T-helper 22 cell (primary cell): ENCODE data around the gene C2orf92.
"Not testable (repeated sequence)": the region's sequence is repeated elsewhere in the genome, so short reads cannot be mapped to it uniquely, and the experiment has no call there.

Experiments used
- DNase-seq: peaks from one replicate; pipeline ENCODE4 v3.0.0-alpha.2; 2020; ENCODE audit warnings: low read depth

C2orf92 gene

DNA sequence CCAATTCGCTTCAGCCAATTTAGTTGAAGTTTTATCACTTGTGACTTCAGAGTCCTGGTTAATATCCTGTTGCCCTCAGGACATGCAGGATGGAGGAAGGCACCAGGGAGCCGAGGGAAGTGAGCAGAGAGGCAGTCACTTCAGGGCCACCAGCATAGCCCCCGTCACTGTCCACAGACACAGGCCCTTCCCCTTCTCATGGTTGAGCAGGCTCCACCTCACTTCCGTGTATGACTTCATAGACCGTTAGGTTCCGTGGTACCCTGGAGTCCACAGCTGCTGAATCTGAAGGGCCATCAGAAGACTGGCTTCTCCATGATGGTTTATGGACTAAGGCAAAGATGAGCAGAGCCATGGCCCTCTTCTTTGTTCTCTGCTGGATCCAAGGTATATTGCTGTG is at the start of gene C2orf92:
Gene C2orf92 (plus strand): TSS at position 266 of the 400 bp plus-strand sequence. CDS start 76 bp downstream, at position 342.
- no peak for DNase-seq

DNA sequence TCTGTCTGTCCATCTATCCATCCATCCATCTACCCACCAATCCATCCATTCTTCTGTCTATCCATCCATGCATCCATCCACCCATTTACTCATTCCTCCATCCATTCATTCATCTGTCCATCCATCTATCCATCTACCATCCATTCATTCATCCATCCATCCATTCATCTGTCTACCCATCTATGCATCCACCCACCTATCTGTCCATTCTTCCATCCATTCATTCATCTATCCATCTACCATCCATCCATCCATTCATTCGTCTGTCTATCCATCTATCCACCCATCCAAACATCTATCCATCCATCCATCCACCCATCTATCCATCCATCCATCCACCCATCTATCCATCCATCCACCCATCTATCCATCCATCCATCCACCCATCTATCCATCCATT is 49.0 kb upstream of the C2orf92 start:
- not testable (repeated sequence) for DNase-seq

DNA sequence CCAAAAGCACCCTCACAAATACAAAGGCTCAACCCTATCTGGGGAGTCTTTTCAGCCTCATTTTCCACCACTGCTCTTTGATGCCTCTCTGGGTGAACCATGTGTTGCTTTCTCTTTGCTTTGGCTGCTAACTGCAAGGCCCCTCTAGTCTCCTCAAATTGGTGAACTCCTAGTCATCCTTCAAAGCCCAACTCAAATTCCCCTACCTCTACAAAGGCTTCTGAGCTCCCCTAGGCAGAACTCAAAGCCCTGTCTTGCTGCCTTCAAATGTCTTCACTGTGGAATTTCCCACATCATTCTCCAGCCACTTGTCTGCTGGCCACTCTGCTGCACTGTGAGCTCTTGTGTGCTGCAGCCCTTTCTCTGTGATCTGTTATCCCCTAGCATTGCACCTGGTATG is 46.5 kb upstream of the C2orf92 start:
- not testable (repeated sequence) for DNase-seq

DNA sequence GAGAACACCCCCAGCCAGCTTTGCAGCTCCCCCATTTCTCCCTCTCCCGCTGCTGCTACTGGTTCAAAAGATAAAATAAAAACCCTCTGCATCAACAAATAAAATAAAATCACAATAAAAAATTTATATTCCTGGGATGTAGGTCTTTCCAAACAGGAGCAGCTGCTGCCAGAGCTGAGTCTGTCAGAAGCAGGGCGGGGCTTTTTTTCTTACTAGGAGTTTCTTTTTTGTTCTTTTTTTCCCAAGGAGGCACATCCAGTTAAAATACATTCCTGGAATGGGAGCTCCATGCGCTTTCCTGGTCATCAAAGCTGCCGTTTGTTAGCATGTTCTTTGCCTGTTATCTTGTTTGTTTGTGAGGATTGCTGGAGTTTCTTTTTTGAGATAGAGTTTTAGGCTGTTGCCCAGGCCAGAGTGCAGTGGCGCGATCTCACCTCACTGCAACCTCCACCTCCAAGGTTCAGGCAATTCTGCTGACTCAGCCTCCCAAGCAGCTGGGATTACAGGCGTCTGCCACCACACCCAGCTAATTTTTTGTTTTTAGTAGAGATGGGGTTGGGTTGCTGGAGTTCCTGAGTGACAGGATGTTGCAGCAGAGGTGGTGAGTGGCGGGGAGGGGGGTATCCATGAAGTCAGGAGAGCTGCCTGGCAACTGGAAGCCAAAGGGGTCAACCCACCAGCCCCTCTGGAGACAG is 44.0 kb upstream of the C2orf92 start:
- not testable (repeated sequence) for DNase-seq

DNA sequence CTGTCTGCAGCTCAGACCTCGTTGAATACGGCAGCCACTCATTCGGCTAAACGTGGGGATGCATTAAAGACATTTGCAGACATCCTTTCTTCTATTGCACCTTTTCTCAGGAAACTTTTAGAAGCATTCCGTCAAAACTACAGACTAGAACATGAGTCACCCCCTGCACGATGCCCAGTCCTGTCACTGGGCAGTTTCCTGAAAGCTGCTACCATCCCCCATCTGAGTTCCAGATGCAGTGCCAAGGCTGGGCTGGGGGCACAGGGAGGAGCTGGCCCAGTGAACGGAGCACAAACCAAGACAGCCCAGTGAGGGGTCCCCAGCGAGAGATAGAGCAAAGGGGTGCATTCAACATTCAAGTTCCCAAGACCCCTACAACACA is 43.5 kb upstream of the C2orf92 start:
- not testable (repeated sequence) for DNase-seq

DNA sequence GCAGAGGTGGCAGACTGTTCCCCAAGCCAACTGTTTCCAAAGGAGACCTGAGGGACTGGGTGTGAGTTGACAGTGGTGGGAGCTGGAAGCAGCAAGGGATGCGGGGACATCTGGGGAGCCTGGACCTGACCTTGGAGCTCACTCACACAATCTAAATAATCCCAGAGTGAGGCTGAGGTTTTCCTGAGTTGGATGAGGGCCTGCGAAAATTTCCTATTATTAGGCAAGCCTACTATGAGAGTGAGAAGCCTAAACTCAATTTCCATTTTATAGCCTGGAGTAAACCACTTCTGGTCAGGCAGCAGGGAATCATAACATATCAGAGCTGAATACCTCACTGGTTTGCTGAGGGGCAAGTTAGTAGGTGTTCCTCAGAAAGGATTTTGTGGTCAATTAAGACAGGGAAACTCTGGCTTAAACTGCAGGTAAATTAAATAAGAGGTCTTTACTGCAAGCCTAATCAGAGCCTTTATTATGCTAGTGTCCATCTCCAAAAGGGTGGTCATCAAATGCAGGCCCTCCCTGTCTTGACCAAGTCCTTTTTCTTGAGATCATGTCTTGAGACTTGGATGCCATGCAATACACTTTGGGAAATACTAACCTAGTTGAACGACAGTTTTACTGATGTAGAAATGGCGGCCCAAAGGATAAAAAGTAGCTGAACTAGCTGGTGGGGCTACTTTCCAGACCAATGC is 25.3 kb upstream of the C2orf92 start:
- DNase-seq = no peak

DNA sequence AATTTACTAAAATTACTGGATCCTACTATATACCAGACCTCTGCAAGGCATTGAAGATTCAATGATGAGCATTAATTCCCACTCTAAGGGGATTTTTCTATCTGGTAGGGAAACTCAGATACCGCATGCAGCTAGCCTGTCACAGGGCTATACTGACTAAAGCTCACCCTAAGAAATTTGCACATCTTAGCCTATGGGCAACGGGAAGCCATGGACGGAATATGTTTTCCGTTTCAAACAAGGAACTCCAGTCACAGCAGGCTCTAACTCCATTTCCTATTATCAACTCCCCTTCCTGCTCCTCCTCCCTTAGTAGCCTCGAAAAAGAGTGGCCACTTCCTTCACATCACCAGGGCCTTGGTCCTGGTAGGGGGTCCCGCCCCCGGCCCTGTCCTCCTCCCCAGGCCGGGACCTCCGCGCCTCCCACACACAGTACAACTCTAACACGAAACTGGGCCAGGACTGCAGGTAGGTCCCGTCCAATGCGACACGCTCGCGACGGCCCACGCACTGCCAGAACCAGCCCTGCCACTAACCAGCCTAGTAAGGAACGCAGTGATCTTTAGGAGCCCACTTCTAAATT is 24.3 kb upstream of the C2orf92 start:
- DNase-seq = peak; percentile 12

DNA sequence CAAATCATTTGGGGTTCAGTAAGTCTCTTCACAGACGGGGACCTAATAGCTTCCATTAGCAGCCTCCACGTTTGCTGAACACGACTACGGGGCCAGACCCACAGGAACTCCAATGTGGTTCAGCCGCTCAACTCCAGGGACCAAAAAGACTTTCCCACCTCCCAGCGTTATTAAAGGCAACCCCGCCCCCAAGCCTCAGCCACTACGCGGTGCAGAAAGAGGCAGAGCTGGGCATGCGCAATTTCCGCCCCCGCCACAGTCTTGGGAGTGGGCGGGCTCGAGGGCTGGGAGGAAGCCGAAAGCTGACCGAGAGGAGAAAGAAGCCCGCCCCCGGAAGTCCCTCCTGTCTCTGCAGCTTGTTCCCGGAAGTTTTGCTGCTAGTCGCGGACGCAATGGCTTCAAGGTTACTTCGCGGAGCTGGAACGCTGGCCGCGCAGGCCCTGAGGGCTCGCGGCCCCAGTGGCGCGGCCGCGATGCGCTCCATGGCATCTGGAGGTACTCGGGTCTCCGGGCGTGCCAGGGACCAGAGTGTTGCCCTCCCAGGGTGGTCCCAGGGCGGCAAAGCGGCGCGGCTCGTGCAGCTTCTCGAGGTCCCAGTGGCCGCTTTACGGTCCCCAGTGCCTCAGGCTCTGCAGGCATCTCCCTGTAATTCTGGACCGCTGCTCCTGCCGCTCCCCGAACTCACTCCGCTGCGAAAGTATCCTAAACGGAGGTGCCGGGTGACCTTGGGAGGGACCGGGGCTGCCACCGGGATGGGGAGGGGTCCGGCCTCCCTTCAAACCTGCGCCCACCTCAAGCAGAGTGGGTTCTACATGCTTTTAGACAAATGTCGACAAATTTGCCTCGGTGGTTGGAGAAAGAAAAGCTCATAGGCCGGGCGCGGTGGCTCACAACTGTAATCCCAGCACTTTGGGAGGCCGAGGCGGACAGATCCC is 23.6 kb upstream of the C2orf92 start, which contains the start of gene COX5B:
Gene COX5B (plus strand): TSS at position 368 of the 935 bp plus-strand sequence. CDS start 25 bp downstream, at position 393.
- DNase-seq = peak; percentile 98

DNA sequence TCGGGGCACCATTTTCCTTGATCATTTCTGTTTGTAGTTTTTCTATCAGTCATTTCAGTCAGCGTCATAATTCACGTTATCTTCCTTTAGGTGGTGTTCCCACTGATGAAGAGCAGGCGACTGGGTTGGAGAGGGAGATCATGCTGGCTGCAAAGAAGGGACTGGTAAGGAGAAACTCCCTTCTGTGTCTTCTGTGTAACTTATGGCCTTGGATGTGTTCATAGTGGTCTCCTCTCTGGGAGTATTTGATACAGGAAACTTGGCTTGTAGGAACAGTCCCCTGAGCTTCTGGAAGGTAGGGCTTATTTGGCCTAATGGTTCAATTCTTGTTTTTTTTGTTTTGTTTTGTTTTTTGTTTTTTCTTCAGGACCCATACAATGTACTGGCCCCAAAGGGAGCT is 22.5 kb upstream of the C2orf92 start:
- no peak for DNase-seq

DNA sequence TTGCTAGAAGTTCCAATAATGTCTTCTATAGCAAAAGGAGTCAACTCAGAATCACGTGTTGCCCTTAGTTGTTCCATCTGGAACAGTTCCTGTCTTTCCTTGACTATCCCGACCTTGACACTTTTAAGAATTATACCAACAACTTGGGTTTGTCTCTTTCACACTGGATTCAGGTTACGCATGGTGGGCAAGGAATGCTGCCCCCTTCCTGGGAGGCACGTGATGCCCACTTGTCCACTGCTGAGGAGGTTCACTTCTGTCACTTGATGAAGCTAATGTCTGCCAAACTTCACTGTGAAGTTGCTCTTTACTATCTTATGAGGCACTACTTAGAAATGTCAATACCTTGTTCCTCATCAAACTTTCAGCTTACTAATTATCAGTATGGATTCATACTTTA is 18.4 kb upstream of the C2orf92 start:
- DNase-seq = no peak

DNA sequence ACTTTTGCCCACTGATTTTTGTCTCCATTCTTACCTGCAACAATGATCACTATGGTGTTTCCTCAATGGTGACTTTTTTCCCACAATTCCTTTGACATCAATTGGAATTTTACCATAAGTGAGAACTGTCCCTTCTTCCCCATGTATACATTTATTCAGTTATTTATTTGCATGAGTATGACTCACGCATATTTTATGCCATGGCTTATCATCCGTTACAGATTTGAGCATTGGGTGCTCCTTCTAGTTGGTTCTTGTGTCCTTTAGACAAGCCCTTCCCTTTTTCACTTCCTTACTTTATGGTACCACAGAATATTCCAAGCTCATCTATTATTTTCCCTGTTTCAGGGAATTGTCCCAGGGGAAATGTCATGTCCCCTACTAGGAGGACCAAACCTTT is 16.0 kb upstream of the C2orf92 start:
- DNase-seq = no peak

DNA sequence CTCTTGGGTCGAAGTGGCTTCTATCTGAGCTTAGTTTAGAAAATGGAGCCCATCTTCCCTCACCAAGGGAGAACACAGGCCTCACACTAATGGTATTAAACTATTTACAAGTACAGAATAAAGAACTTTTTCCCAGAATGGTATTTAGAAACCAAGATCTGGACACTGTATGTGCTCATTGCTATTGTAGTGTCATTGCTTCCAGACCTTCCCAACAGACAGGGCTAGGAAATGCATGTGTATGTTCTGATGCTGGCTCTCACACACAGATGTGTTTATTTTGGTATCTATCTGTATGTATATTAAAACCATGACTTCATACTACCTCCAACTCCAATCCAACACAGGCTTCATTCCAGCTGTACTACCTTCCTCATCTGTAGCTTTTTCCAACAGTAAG is 15.6 kb upstream of the C2orf92 start:
- no peak for DNase-seq

DNA sequence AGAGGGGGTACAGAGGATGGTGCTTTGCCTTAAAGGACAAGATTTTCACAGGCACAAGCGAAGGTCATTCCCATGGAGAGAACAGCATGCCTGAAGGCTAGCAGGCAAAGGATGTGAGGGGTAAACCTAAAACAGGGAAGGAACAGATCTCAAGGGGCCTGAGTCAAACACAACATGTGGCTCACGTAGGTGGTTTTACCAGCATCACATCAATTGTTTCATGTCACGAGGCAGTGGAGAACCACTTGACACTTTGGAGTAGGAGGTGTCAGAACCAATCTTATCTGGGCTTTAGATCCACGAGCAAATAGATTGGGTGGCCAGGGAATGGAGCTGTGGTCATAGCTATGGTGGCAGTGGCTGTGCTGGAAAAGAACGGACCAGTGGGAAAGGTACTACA is 15.2 kb upstream of the C2orf92 start:
- DNase-seq = no peak

DNA sequence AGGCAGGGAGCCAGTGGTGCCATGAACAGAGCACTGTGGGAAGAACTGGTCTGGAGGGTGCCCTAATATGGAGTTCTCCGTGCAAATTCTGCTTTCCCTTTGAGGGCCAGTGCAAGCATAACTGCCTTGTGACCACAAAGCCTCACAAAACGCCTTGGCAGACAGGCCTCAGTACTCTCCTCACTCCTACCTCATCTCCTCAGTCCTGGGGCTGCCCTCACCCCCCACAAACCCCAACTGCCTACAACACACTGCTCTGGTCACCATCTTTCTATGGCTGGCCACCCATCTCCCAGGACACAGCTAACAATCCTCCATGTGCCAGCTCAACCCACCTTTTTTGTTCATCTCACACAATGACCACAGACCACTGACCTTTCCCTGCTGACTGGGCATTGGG is 14.7 kb upstream of the C2orf92 start:
- DNase-seq = no peak

DNA sequence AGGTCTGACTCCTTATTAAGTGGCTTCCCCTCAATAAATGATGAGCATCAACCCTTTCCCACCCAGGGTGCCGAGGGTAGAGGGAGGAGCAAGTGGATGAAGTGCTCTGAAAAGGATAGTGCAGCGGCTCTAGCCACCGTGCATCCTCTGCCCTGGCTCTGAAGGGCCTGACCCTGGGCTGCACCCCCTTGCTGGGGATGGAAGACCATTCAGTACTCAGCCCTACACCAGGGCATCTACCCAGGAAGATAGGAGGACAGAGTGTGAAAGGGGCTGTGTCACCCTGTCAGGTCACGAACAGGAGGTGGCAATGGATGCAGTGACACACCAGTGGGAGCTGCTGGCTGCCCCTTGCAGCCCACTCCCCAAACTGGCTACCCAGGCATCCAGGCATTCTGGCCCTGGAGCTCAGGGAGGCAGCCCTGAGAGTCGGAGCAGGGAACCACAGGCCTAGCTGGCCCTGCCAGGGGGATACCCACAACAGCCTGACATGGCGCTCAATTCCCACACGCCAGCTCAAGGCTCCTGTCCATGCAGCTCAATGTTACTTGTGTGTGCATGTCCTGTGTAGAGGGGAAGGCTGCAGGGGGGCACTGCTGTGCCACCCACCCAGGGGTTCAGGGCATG is 13.3 kb upstream of the C2orf92 start:
- no peak for DNase-seq

DNA sequence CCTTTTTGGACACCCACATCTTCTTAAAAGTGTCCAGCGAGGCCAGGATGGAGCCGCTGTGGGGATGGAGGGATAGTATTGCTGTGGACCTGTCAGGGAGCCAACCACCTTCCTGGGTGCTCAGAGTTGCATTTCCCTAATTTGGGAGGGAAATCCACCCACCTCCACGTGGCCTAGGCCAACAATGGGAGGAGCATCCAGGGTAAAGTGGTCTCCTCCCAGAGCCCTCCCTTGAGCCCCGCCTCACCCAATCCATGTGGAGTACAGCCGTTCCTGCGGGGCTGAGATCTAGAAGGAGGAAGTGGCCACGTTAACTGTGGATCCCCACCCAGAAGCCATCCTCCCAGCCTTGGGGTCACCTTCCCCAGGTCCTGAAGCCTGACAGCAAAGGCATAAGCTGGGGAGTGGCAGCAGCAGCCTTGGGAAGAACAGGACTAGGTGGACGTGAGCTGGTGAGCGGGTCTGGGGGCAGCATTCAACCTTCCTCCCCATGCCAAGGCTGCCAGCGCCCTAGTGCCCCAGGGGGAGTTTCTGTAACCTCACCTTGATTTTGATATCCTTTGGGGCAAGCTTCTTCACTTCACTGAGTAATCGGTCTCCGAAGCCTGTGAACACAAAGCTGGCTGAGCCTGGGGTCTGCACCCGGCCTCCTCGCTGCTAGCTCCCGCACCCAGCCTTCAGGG is 12.5 kb upstream of the C2orf92 start:
- no peak for DNase-seq

DNA sequence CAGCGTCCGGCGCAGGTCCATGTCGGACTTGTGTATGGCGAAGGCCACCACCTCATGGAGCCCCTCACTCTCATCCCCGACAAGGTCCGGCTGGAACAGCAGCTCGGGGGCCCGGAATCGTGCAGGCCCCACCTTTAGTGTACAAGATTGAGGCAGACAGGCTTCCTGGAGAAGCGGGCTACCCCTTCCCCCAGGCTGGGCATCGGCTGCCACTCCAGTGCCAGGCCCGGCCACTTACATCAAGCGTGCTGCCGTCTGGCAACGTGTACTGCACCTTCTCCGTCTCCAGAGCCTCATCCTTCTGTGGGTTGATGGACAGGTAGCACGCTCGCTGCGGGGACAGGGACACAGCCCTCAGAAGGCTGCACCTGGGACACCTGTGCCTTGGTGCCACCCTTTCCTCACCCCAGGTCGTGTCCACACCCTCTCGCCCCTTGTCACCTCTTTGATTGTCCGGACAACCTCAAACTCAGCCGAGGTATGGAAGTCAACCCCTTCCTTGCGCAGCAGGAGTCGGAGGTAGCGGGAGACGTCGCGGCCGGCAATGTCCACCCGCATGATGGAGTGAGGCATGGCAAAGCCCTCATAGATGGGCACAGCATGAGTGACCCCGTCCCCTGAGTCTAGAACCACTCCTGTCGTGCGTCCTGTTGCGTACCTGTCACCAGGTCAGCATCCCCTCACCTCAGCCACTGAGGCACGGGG is 11.4 kb upstream of the C2orf92 start:
- DNase-seq = no peak

DNA sequence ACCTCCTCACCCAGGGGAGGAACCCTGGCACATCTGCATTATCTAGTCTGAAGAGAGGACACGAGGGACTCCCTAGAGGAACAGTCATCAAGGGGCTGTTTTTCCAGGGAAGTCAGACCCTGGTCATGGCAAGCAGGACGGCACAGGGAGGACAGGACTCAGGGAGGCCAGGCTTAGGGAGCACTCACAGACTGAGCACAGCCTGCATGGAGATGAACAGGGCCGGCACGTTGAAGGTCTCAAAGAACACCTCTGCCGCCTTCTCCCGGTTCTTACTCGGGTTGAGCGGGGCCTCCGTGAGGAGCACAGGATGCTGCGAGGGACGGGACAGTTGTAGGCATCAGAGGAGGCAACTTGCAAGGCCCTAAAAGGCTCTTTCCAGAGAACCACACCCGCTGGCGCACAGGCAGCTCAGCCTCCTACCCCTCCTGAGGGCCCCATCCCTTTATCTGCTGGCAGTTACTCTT is 10.8 kb upstream of the C2orf92 start:
- DNase-seq = no peak

DNA sequence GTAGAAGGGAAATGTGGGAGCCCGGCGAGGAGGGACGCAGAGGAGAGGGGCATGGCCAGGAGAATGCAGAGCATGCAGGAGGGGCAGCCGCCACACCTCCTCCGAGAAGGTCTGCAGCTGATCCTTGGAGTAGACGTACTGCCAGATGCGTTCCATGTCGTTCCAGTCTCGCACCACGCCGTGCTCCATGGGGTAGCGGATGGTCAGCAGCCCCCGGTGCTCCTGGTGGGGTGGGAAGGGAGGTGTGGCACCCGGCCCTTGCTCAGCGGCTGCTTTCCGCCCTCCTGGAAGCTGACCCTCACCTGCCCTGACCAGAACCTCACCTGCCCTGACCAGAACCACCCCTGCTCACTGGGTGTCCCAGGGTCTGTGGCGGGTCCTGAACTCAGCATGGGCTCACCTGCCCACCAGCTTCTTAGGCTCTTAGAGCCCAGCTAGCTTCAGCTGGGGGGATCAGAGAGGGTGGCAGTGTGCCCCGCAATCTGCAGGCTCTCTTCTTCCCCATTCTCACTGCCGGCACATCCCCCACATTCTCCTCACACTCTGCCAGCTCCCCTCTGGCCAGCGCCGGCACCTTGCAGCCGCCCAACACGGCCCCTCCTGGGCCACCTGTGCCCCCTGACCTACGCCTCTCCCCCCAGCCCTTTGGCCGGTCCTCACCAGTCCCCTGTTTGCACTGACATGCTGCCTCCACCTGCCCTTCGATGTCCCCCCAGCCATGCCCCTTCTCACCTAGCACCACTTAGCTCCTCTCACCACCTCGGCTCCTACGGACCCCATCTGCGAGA is 10.1 kb upstream of the C2orf92 start:
- DNase-seq = no peak
